Measurements from ENCODE around the gene TTLL1. TPM values are rescaled to one million over a fixed set of nuclear protein-coding genes. Genes with fewer than 3 reads are reported as not detected.
"Not testable (repeated sequence)": the region's sequence is repeated elsewhere in the genome, so short reads cannot be mapped to it uniquely, and the experiment has no call there.

The TTLL1 gene
- polyA plus RNA-seq, 6 donors from 2014 or later, result 0.60 to 4.1 (median 2.7) TPM

- Mint-ChIP-seq H3K36me3 (no peaks in the 10 kb centered on the region), H3K4me3 (no peak overlapping the region), H3K27me3 (no peaks in the 10 kb centered on the region), H3K27ac (no peak overlapping the region), H3K9me3 (no peaks in the 10 kb centered on the region), H3K4me1 (peaks cover 0 to 5% (median 0%) of the 10 kb centered on the region in 3 donors)
- DNase-seq, result no peak
- ATAC-seq (ENCODE audit: low read depth in 2 of 2), result no peak
Observed at GRCh38 chr22:43038325-43038724, 50.9 kb downstream of the TTLL1 start.

GRCh38 chr22:43036282-43036829 is 52.8 kb downstream of the TTLL1 start:
- no peaks in the 10 kb centered on the region for H3K36me3 Mint-ChIP-seq
- H3K27ac Mint-ChIP-seq, result no peak overlapping the region
- H3K9me3 Mint-ChIP-seq, result no peaks in the 10 kb centered on the region
- DNase-seq (no peak), ATAC-seq (ENCODE audit: low read depth in 2 of 2) (no peak)
- no peaks in the 10 kb centered on the region for H3K27me3 Mint-ChIP-seq
- peaks cover 0 to 5% (median 0%) of the 10 kb centered on the region in 3 donors for H3K4me1 Mint-ChIP-seq
- peak overlapping the region in 1 of 8 donors; percentile 37 for H3K4me3 Mint-ChIP-seq

GRCh38 chr22:43035250-43035649 is 53.9 kb downstream of the TTLL1 start:
- Mint-ChIP-seq H3K4me3 (no peak overlapping the region), H3K4me1 (peaks cover 0 to 5% (median 0%) of the 10 kb centered on the region in 3 donors), H3K9me3 (no peaks in the 10 kb centered on the region), H3K27me3 (peaks cover 0 to 8% (median 8%) of the 10 kb centered on the region in 3 donors), H3K36me3 (no peaks in the 10 kb centered on the region), H3K27ac (peak overlapping the region in 2 of 6 donors; percentile 1 to 78)
- ATAC-seq (ENCODE audit: low read depth in 2 of 2) (no peak), DNase-seq (no peak)

- ATAC-seq (ENCODE audit: low read depth in 2 of 2), result no peak
- Mint-ChIP-seq H3K36me3 (no peaks in the 10 kb centered on the region), H3K9me3 (no peaks in the 10 kb centered on the region), H3K4me3 (no peak overlapping the region), H3K27ac (no peak overlapping the region), H3K4me1 (peaks cover 0 to 5% (median 0%) of the 10 kb centered on the region in 3 donors), H3K27me3 (peaks cover 0 to 11% (median 8%) of the 10 kb centered on the region in 3 donors)
- DNase-seq, result no peak
Observed at GRCh38 chr22:43031617-43032016, 57.6 kb downstream of the TTLL1 start.

GRCh38 chr22:43018615-43019014 is 70.6 kb downstream of the TTLL1 start:
- H3K27ac Mint-ChIP-seq, result no peak overlapping the region
- H3K4me1 Mint-ChIP-seq, result peaks cover 14 to 20% (median 15%) of the 10 kb centered on the region in 3 donors
- no peak for ATAC-seq (ENCODE audit: low read depth in 2 of 2)
- DNase-seq, result no peak
- H3K36me3 Mint-ChIP-seq, result no peaks in the 10 kb centered on the region
- H3K4me3 Mint-ChIP-seq, result no peak overlapping the region
- no peaks in the 10 kb centered on the region for H3K27me3 Mint-ChIP-seq
- H3K9me3 Mint-ChIP-seq, result no peaks in the 10 kb centered on the region

GRCh38 chr22:43017525-43018460 is 71.4 kb downstream of the TTLL1 start:
- no peak for ATAC-seq (ENCODE audit: low read depth in 2 of 2)
- peak overlapping the region in 4 of 8 donors; percentile 59 to 77 (median 67) for H3K4me3 Mint-ChIP-seq

GRCh38 chr22:43016150-43016549 is 73.0 kb downstream of the TTLL1 start:
- ATAC-seq (ENCODE audit: low read depth in 2 of 2); H3K27me3 Mint-ChIP-seq: not testable (repeated sequence)
- peak overlapping the region in 1 of 6 donors; percentile 97 for H3K27ac Mint-ChIP-seq

More at GRCh38 chr22:43017525-43018460, 71.4 kb downstream of the TTLL1 start:
- H3K27me3 Mint-ChIP-seq, result no peaks in the 10 kb centered on the region
- H3K4me1 Mint-ChIP-seq, result peaks cover 20 to 29% (median 23%) of the 10 kb centered on the region in 3 donors
- no peak for DNase-seq
- H3K27ac Mint-ChIP-seq, result peak overlapping the region in 2 of 6 donors; percentile 60 to 86
- no peaks in the 10 kb centered on the region for H3K9me3 Mint-ChIP-seq
- no peaks in the 10 kb centered on the region for H3K36me3 Mint-ChIP-seq

GRCh38 chr22:43015677-43016042 is 73.5 kb downstream of the TTLL1 start:
- Mint-ChIP-seq H3K4me1 (peaks cover 24 to 44% (median 42%) of the 10 kb centered on the region in 3 donors), H3K27ac (peak overlapping the region; percentile 93 to 99 (median 96))
- no peak for ATAC-seq (ENCODE audit: low read depth in 2 of 2)

More at GRCh38 chr22:43016150-43016549, 73.0 kb downstream of the TTLL1 start:
- not testable (repeated sequence) for DNase-seq, H3K36me3 Mint-ChIP-seq, H3K9me3 Mint-ChIP-seq
- Mint-ChIP-seq H3K4me3 (peak overlapping the region in 7 of 8 donors; percentile 94 to 99 (median 97)), H3K4me1 (peaks cover 24 to 42% (median 38%) of the 10 kb centered on the region in 3 donors)

GRCh38 chr22:43014869-43015676 is 74.1 kb downstream of the TTLL1 start, which contains the start of gene PACSIN2:
Gene PACSIN2, minus strand, starts transcription at chr22:43015149. Its CDS starts 103,069 bp downstream, at chr22:42912080.
- Mint-ChIP-seq H3K36me3 (no peaks in the 10 kb centered on the region), H3K4me3 (peak within 1 kb of the TSS; percentile 94 to 99 (median 98)), H3K27ac (peak within 1 kb of the TSS; percentile 93 to 99 (median 96)), H3K4me1 (peaks cover 28 to 49% (median 45%) of the 10 kb centered on the region in 3 donors), H3K27me3 (no peaks in the 10 kb centered on the region), H3K9me3 (no peaks in the 10 kb centered on the region)
- peak; percentile 99 for DNase-seq
- peak; percentile 93 to 96 for ATAC-seq (ENCODE audit: low read depth in 2 of 2)

More at GRCh38 chr22:43015677-43016042, 73.5 kb downstream of the TTLL1 start:
- no peaks in the 10 kb centered on the region for H3K36me3 Mint-ChIP-seq
- H3K27me3 Mint-ChIP-seq, result no peaks in the 10 kb centered on the region
- no peaks in the 10 kb centered on the region for H3K9me3 Mint-ChIP-seq
- H3K4me3 Mint-ChIP-seq, result peak overlapping the region; percentile 94 to 99 (median 97)
- DNase-seq, result peak; percentile 3

GRCh38 chr22:43014316-43014868 is 74.8 kb downstream of the TTLL1 start:
- Mint-ChIP-seq H3K27ac (peak overlapping the region; percentile 84 to 97 (median 92)), H3K27me3 (no peaks in the 10 kb centered on the region), H3K36me3 (no peaks in the 10 kb centered on the region), H3K4me1 (peaks cover 28 to 49% (median 47%) of the 10 kb centered on the region in 3 donors), H3K9me3 (no peaks in the 10 kb centered on the region), H3K4me3 (peak overlapping the region; percentile 94 to 99 (median 96))
- peak; percentile 7 to 14 for ATAC-seq (ENCODE audit: low read depth in 2 of 2)
- DNase-seq, result peak; percentile 27

GRCh38 chr22:43013355-43014315 is 75.6 kb downstream of the TTLL1 start:
- Mint-ChIP-seq H3K27me3 (no peaks in the 10 kb centered on the region), H3K36me3 (no peaks in the 10 kb centered on the region)
- peak; percentile 46 for DNase-seq

GRCh38 chr22:43012390-43012789 is 76.8 kb downstream of the TTLL1 start:
- peak overlapping the region in 2 of 8 donors; percentile 96 to 99 for H3K4me3 Mint-ChIP-seq
- peaks cover 33 to 66% (median 61%) of the 10 kb centered on the region in 3 donors for H3K4me1 Mint-ChIP-seq
- H3K9me3 Mint-ChIP-seq, result no peaks in the 10 kb centered on the region
- ATAC-seq (ENCODE audit: low read depth in 2 of 2) (no peak), DNase-seq (no peak)
- no peak overlapping the region for H3K27ac Mint-ChIP-seq
- no peaks in the 10 kb centered on the region for H3K36me3 Mint-ChIP-seq
- no peaks in the 10 kb centered on the region for H3K27me3 Mint-ChIP-seq

More at GRCh38 chr22:43013355-43014315, 75.6 kb downstream of the TTLL1 start:
- H3K27ac Mint-ChIP-seq, result peak overlapping the region; percentile 84 to 97 (median 92)
- no peaks in the 10 kb centered on the region for H3K9me3 Mint-ChIP-seq
- peaks cover 28 to 54% (median 54%) of the 10 kb centered on the region in 3 donors for H3K4me1 Mint-ChIP-seq
- peak; percentile 22 to 43 for ATAC-seq (ENCODE audit: low read depth in 2 of 2)
- H3K4me3 Mint-ChIP-seq, result peak overlapping the region; percentile 94 to 99 (median 96)
